Breast epithelium (tissue), 3 donors: ENCODE results near the gene ERRFI1.

Source experiments
- POLR2A ChIP-seq: fragments of 450-650 bp; IDR thresholded peaks from one replicate; pipeline ENCODE4 v1.6.1; 2016; ENCODE audit warnings: antibody characterized with exemption, mild to moderate bottlenecking, moderate library complexity
- TF ChIP-seq, protein P1 (sequence below), 3 donors: fragments of 450-650 bp; IDR thresholded peaks; one replicate each; pipeline ENCODE4 v1.5.1; 2016 to 2017; ENCODE audit warnings: antibody characterized with exemption in 3 of 3, mild to moderate bottlenecking in 3 of 3, moderate library complexity in 3 of 3

DNA sequence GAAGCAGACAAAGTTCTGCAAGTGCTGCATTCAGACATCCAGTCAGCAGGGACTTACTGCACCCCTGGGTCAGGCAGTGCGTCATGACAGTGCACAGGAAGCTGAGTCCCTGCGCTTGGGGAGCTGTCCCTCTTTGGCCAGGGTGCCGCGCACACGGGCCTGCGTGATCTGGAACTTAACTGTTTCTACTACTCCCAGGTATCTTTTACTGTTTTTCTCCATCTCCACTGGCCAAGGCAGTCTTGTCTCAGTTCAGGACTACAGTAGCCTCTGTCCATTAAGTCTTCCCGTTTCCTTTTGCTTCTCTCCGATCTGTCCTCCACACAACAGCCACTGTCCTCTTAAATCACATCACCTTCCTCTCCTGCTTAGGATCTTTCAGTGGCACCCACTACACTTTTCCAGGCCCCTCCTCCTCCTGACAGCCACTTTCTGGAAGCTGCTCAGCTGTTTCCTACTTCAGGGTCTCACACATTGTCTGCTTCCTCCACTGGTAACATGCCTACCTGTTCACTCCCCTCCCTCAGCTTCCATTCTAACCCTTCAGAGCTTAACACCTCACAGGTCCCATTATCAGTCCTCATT, 15.9 kb downstream of the ERRFI1 start:
- TF ChIP-seq POLR2A: no peak
- TF ChIP-seq, protein P1, sequence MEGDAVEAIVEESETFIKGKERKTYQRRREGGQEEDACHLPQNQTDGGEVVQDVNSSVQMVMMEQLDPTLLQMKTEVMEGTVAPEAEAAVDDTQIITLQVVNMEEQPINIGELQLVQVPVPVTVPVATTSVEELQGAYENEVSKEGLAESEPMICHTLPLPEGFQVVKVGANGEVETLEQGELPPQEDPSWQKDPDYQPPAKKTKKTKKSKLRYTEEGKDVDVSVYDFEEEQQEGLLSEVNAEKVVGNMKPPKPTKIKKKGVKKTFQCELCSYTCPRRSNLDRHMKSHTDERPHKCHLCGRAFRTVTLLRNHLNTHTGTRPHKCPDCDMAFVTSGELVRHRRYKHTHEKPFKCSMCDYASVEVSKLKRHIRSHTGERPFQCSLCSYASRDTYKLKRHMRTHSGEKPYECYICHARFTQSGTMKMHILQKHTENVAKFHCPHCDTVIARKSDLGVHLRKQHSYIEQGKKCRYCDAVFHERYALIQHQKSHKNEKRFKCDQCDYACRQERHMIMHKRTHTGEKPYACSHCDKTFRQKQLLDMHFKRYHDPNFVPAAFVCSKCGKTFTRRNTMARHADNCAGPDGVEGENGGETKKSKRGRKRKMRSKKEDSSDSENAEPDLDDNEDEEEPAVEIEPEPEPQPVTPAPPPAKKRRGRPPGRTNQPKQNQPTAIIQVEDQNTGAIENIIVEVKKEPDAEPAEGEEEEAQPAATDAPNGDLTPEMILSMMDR (IDR thresholded peaks at IDR 0.05): no peak
